ENCODE data around the gene CDC45.

Gene CDC45

GRCh38 chr22:19520007-19520406, 40.3 kb downstream of the CDC45 start:
- no peak for TF ChIP-seq CTCF (IDR thresholded peaks at IDR 0.05)
- H3K27ac ChIP-seq: no peak overlapping the region
- H3K9me3 ChIP-seq: no peaks in the 10 kb centered on the region
- H3K27me3 ChIP-seq: peaks cover 34% of the 10 kb centered on the region
- no peak overlapping the region for H3K4me3 ChIP-seq (ENCODE audit: low read depth in 1 of 2, low read length in 1 of 2)
- peaks cover 4 to 13% of the 10 kb centered on the region in 2 experiments for H3K4me1 ChIP-seq (ENCODE audit: control insufficient read depth in 1 of 2, insufficient read depth in 1 of 2, low read depth in 1 of 2, low read length in 1 of 2)
- H3K36me3 ChIP-seq: peaks cover 62% of the 10 kb centered on the region

GRCh38 chr22:19520566-19521305, 41.0 kb downstream of the CDC45 start:
- no peaks in the 10 kb centered on the region for H3K9me3 ChIP-seq
- peaks cover 4 to 13% of the 10 kb centered on the region in 2 experiments for H3K4me1 ChIP-seq (ENCODE audit: control insufficient read depth in 1 of 2, insufficient read depth in 1 of 2, low read depth in 1 of 2, low read length in 1 of 2)
- no peak overlapping the region for H3K27ac ChIP-seq
- no peak overlapping the region for H3K4me3 ChIP-seq (ENCODE audit: low read depth in 1 of 2, low read length in 1 of 2)
- peaks cover 42% of the 10 kb centered on the region for H3K27me3 ChIP-seq
- no peak for TF ChIP-seq CTCF (IDR thresholded peaks at IDR 0.05)
- H3K36me3 ChIP-seq: peaks cover 55% of the 10 kb centered on the region

- Histone ChIP-seq H3K27me3 (peaks cover 58% of the 10 kb centered on the region), H3K9me3 (no peaks in the 10 kb centered on the region), H3K4me1 (ENCODE audit: control insufficient read depth in 1 of 2, insufficient read depth in 1 of 2, low read depth in 1 of 2, low read length in 1 of 2) (peaks cover 4 to 13% of the 10 kb centered on the region in 2 experiments), H3K27ac (no peak overlapping the region), H3K4me3 (ENCODE audit: low read depth in 1 of 2, low read length in 1 of 2) (no peak overlapping the region), H3K36me3 (peaks cover 39% of the 10 kb centered on the region)
- no peak for TF ChIP-seq CTCF (IDR thresholded peaks at IDR 0.05)
Observed at GRCh38 chr22:19522190-19522880, 42.6 kb downstream of the CDC45 start.

- H3K4me1 ChIP-seq (ENCODE audit: control insufficient read depth in 1 of 2, insufficient read depth in 1 of 2, low read depth in 1 of 2, low read length in 1 of 2): peaks cover 4 to 13% of the 10 kb centered on the region in 2 experiments
- H3K36me3 ChIP-seq: peaks cover 34% of the 10 kb centered on the region
- H3K27ac ChIP-seq: no peak overlapping the region
- no peak for TF ChIP-seq CTCF (IDR thresholded peaks at IDR 0.05)
- no peaks in the 10 kb centered on the region for H3K9me3 ChIP-seq
- peaks cover 59% of the 10 kb centered on the region for H3K27me3 ChIP-seq
- no peak overlapping the region for H3K4me3 ChIP-seq (ENCODE audit: low read depth in 1 of 2, low read length in 1 of 2)
Observed at GRCh38 chr22:19522881-19523239, 43.1 kb downstream of the CDC45 start.

- Histone ChIP-seq H3K36me3 (peaks cover 27% of the 10 kb centered on the region), H3K27ac (no peak overlapping the region), H3K27me3 (peaks cover 59% of the 10 kb centered on the region), H3K4me1 (ENCODE audit: control insufficient read depth in 1 of 2, insufficient read depth in 1 of 2, low read depth in 1 of 2, low read length in 1 of 2) (peaks cover 4 to 13% of the 10 kb centered on the region in 2 experiments), H3K9me3 (no peaks in the 10 kb centered on the region), H3K4me3 (ENCODE audit: low read depth in 1 of 2, low read length in 1 of 2) (peak overlapping the region in 1 of 2 experiments; percentile 7)
- TF ChIP-seq CTCF (IDR thresholded peaks at IDR 0.05): no peak
Observed at GRCh38 chr22:19523240-19524169, 43.8 kb downstream of the CDC45 start.

All from neutrophil (primary cell).